Erythroblast (primary cell): ENCODE data around the gene TMOD1.

Source experiments
- GATA1 ChIP-seq: IDR thresholded peaks from 2 replicates; pipeline ENCODE4 v1.6.1; 2011; ENCODE audit warnings: low read depth, mild to moderate bottlenecking, control low read depth, low read length, moderate library complexity
- POLR2A ChIP-seq: IDR thresholded peaks from 2 replicates; pipeline ENCODE4 v1.6.1; 2011; ENCODE audit warnings: mild to moderate bottlenecking, low read length

GRCh38 chr9:97553141-97553540 is 51.7 kb downstream of the TMOD1 start:
- TF ChIP-seq POLR2A (no peak), GATA1 (no peak)
